CD4-positive, alpha-beta memory T cell (primary cell): ENCODE data around the gene SF3B4. TPM values are rescaled to one million over a fixed set of nuclear protein-coding genes. Genes with fewer than 3 reads are reported as not detected.
"Not testable (repeated sequence)": the region's sequence is repeated elsewhere in the genome, so short reads cannot be mapped to it uniquely, and the experiment has no call there.

Experiments used
- CTCF ChIA-PET: fragments of 350-600 bp; sonication (Branson Sonifier 250); formaldehyde crosslinking; loops from one replicate; lab custom pipeline; 2021; ENCODE audit warnings: inconsistent platforms; ENCODE audit not compliant: partially characterized antibody; lab: Charles Lee
- POLR2A ChIA-PET: fragments of 350-600 bp; sonication (Branson Sonifier 250); formaldehyde crosslinking; loops from one replicate; lab custom pipeline; 2021; ENCODE audit not compliant: partially characterized antibody; lab: Charles Lee
- DNase-seq, 5 donors: peaks; one replicate each; pipeline versions ENCODE4 v3.0.0 to v3.0.0-alpha.2; 2020 to 2022; ENCODE audit warnings: mixed read lengths in 1 of 5
- H3K27ac ChIP-seq: one replicate; pipeline ENCODE4 v1.7.0; 2013; ENCODE audit warnings: low read depth, low read length
- H3K27me3 ChIP-seq: 2 replicates; pipeline ENCODE4 v1.7.0; 2013; ENCODE audit warnings: mild to moderate bottlenecking, low read length, moderate library complexity; ENCODE audit not compliant: insufficient read depth
- H3K36me3 ChIP-seq: 2 replicates; pipeline ENCODE4 v1.7.0; 2013; ENCODE audit warnings: mild to moderate bottlenecking, low read length, moderate library complexity; ENCODE audit not compliant: insufficient read depth
- H3K4me1 ChIP-seq: 2 replicates; pipeline ENCODE4 v1.7.0; 2013; ENCODE audit warnings: mild to moderate bottlenecking, low read length, moderate library complexity; ENCODE audit not compliant: insufficient read depth
- H3K4me3 ChIP-seq, 2 donors: one replicate each; pipeline ENCODE4 v1.7.0; 2013; ENCODE audit warnings: low read length in 2 of 2, mild to moderate bottlenecking in 1 of 2
- H3K9me3 ChIP-seq, 2 donors: one replicate each; pipeline ENCODE4 v1.7.0; 2013; ENCODE audit warnings: low read length in 2 of 2, control low read depth in 1 of 2; ENCODE audit not compliant: control insufficient read depth in 1 of 2
- H3K27ac Mint-ChIP-seq, 7 donors: one replicate each; pipeline ENCODE4 v1.8.0; 2020 to 2021; ENCODE audit warnings: mixed read lengths in 7 of 7, mild to moderate bottlenecking in 6 of 7, inconsistent platforms in 3 of 7, moderate library complexity in 3 of 7
- H3K27me3 Mint-ChIP-seq, 2 donors: one replicate each; pipeline ENCODE4 v1.8.0; 2020 to 2021; ENCODE audit warnings: mixed read lengths in 2 of 2
- H3K36me3 Mint-ChIP-seq, 2 donors: one replicate each; pipeline ENCODE4 v1.8.0; 2020 to 2021; ENCODE audit warnings: mixed read lengths in 2 of 2, inconsistent platforms in 1 of 2, mild to moderate bottlenecking in 1 of 2
- H3K4me1 Mint-ChIP-seq, 4 donors: one replicate each; pipeline ENCODE4 v1.8.0; 2020 to 2021; ENCODE audit warnings: mixed read lengths in 4 of 4, mild to moderate bottlenecking in 1 of 4
- H3K4me3 Mint-ChIP-seq, 8 donors: one replicate each; pipeline ENCODE4 v1.8.0; 2020 to 2021; ENCODE audit warnings: mixed read lengths in 8 of 8, mild to moderate bottlenecking in 7 of 8, moderate library complexity in 6 of 8, inconsistent platforms in 3 of 8
- H3K9me3 Mint-ChIP-seq, 8 donors: one replicate each; pipeline ENCODE4 v1.8.0; 2020 to 2021; ENCODE audit warnings: mixed read lengths in 8 of 8, mild to moderate bottlenecking in 5 of 8, inconsistent platforms in 3 of 8, moderate library complexity in 1 of 8
- intact Hi-C: fragments of 100-400 bp; cut with micrococcal nuclease; formaldehyde crosslinking; loops from one replicate; pipeline ENCODE4 v1.15.1; 2023
- polyA plus RNA-seq, 2 donors: library from polyadenylated mRNA; unstranded; fragments of 300-500 nt; fragmentation: Illumina TruSeq; gene quantifications; one replicate each; pipeline ENCODE4 v1.2.3, GENCODE V29; 2021
- total RNA-seq, 2 experiments: library from RNA; stranded (reverse); gene quantifications; one replicate each; pipeline ENCODE4 v1.2.3, GENCODE V29; 2021

Gene SF3B4
- total and polyA plus RNA-seq, 4 experiments from 2014 or later = 47.7 to 112 (median 65.5) TPM

DNA sequence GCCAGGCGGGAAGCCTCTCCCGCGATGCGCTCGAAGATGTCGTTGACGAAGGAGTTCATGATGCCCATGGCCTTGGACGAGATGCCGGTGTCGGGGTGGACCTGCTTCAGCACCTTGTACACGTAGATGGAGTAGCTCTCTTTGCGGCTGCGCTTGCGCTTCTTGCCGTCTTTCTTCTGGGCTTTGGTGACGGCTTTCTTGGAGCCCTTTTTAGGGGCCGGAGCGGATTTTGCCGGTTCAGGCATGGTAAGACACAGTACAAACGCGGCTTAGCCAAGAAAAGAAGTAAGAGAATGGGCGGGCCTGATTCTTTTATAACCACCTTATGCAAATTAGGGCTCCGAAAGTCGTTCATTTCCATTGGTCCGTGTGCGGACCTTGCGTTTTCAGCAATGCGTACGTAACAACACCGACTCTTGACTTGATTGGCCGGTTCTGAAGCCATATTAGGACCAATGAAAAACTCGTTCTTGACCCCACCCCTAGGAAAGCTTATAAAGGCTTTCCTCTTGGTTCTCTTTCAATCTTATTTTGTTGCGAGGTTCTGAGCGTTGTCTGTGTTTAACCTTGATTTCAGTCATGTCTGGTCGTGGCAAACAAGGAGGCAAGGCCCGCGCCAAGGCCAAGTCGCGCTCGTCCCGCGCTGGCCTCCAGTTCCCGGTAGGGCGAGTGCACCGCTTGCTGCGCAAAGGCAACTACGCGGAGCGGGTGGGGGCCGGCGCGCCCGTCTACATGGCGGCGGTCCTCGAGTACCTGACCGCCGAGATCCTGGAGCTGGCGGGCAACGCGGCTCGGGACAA, 41.0 kb downstream of the SF3B4 start:
- Mint-ChIP-seq H3K27ac (no peak overlapping the region), H3K4me1 (peaks cover 8 to 19% (median 10%) of the 10 kb centered on the region in 4 donors), H3K9me3 (no peaks in the 10 kb centered on the region), H3K4me3 (no peak overlapping the region), H3K27me3 (no peaks in the 10 kb centered on the region), H3K36me3 (no peaks in the 10 kb centered on the region)
- CTCF ChIA-PET = interaction anchor here (1.4 to 2.9 kb wide), 9 partner anchors 13 to 301 kb away, joined by 4 to 19 read pairs (median 9); partner anchors contain the start of genes BOLA1 and VPS45
- peak; percentile 94 to 97 (median 96) for DNase-seq
- Histone ChIP-seq H3K27ac (peak overlapping the region; percentile 88), H3K9me3 (no peaks in the 10 kb centered on the region), H3K36me3 (no peaks in the 10 kb centered on the region), H3K4me3 (peak overlapping the region; percentile 75 to 82), H3K27me3 (no peaks in the 10 kb centered on the region), H3K4me1 (peaks cover 27% of the 10 kb centered on the region)
- POLR2A ChIA-PET = interaction anchor here (0.9 to 7.2 kb wide), 44 partner anchors 9 to 1368 kb away, joined by 3 to 526 read pairs (median 10); partner anchors contain the start of genes ANP32E, APH1A, BOLA1 and CIART
- intact Hi-C loops = loop anchor here (1.0 kb wide), 4 partner anchors 13 to 350 kb away; partner anchors contain the start of genes ANP32E, BOLA1 and SF3B4

DNA sequence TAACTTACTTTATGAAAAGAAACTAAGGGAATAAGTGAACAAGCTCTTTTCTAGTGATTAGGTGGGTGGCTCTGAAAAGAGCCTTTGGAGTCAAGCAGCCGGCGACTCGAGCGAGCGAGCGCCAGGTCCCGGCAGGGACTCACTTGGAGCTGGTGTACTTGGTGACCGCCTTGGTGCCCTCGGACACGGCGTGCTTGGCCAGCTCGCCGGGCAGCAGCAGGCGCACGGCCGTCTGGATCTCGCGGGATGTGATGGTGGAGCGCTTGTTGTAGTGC, 41.5 kb downstream of the SF3B4 start:
- H3K4me3 Mint-ChIP-seq, H3K27ac Mint-ChIP-seq, DNase-seq, H3K27me3 ChIP-seq, H3K9me3 Mint-ChIP-seq, H3K9me3 ChIP-seq, H3K36me3 Mint-ChIP-seq, H3K36me3 ChIP-seq, H3K27me3 Mint-ChIP-seq: not testable (repeated sequence)
- CTCF ChIA-PET = interaction anchor here (1.4 to 2.9 kb wide), 4 partner anchors 13 to 42 kb away, joined by 4 to 15 read pairs (median 8); partner anchors contain the start of gene BOLA1
- POLR2A ChIA-PET = interaction anchor here (0.9 to 7.2 kb wide), 31 partner anchors 10 to 1369 kb away, joined by 3 to 526 read pairs (median 18); partner anchors contain the start of genes ANP32E, APH1A, BOLA1 and MCL1
- peaks cover 10 to 20% (median 12%) of the 10 kb centered on the region in 4 donors for H3K4me1 Mint-ChIP-seq
- H3K4me3 ChIP-seq = peak overlapping the region; percentile 75 to 81
- H3K27ac ChIP-seq = peak overlapping the region; percentile 88
- intact Hi-C loops = loop anchor here (1.0 kb wide), 3 partner anchors 13 to 350 kb away; partner anchors contain the start of genes ANP32E and BOLA1
- H3K4me1 ChIP-seq = peaks cover 27% of the 10 kb centered on the region

DNA sequence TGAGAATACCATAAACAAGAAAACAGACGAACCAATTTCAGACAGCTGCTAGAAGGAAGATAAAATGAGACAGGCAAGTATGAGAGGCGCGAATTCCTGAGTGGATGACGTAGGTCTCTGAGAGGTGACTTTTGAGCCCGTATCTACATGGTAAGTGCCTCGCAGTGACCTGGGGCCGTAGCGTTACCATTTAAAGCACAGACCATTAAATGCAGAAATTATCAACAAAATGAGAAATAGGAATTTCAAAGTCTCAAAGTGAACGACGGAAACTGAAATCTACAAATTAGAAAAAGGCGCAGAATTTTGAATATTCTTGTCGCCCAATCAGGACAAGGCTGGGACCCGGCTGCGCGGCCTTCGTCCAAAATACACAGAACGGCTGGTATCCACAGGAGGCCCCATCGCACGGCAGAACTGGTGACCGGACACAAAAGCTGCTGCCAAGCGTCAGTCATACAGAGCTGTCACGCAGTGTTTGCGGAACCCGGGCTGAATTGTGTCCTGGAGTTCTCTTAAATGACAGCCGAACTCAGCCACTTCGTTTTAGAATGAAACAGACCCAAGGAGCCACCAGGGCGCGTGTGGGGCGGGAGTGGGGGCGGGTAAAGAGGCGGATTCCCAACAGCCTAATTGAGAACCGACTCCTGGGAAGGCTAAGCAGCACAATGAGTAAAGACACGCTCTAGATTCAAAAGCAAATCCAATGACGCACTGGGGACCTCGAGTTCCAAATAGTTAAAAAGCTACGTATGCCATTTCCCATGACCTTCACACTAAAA, 42.1 kb downstream of the SF3B4 start:
- H3K9me3 ChIP-seq = no peaks in the 10 kb centered on the region
- peak overlapping the region; percentile 88 for H3K27ac ChIP-seq
- H3K27me3 Mint-ChIP-seq = no peaks in the 10 kb centered on the region
- no peaks in the 10 kb centered on the region for H3K36me3 Mint-ChIP-seq
- DNase-seq = peak; percentile 64 to 80 (median 70)
- H3K27ac Mint-ChIP-seq = no peak overlapping the region
- ChIA-PET POLR2A (interaction anchor here (0.6 to 7.2 kb wide), 28 partner anchors 9 to 973 kb away, joined by 3 to 526 read pairs (median 22); partner anchors contain the start of genes ANP32E, BOLA1, MCL1 and OTUD7B), CTCF (interaction anchor here (1.4 to 2.6 kb wide), 3 partner anchors 40 to 43 kb away, joined by 4 to 9 read pairs (median 6); no protein-coding TSS in a partner anchor)
- intact Hi-C loops = loop anchor here (1.0 kb wide), 3 partner anchors 14 to 351 kb away; partner anchors contain the start of genes ANP32E and BOLA1
- H3K4me3 ChIP-seq = peak overlapping the region; percentile 75 to 81
- no peaks in the 10 kb centered on the region for H3K36me3 ChIP-seq
- H3K27me3 ChIP-seq = no peaks in the 10 kb centered on the region
- H3K4me3 Mint-ChIP-seq = no peak overlapping the region
- no peaks in the 10 kb centered on the region for H3K9me3 Mint-ChIP-seq
- H3K4me1 Mint-ChIP-seq = peaks cover 10 to 20% (median 12%) of the 10 kb centered on the region in 4 donors
- peaks cover 27% of the 10 kb centered on the region for H3K4me1 ChIP-seq

DNA sequence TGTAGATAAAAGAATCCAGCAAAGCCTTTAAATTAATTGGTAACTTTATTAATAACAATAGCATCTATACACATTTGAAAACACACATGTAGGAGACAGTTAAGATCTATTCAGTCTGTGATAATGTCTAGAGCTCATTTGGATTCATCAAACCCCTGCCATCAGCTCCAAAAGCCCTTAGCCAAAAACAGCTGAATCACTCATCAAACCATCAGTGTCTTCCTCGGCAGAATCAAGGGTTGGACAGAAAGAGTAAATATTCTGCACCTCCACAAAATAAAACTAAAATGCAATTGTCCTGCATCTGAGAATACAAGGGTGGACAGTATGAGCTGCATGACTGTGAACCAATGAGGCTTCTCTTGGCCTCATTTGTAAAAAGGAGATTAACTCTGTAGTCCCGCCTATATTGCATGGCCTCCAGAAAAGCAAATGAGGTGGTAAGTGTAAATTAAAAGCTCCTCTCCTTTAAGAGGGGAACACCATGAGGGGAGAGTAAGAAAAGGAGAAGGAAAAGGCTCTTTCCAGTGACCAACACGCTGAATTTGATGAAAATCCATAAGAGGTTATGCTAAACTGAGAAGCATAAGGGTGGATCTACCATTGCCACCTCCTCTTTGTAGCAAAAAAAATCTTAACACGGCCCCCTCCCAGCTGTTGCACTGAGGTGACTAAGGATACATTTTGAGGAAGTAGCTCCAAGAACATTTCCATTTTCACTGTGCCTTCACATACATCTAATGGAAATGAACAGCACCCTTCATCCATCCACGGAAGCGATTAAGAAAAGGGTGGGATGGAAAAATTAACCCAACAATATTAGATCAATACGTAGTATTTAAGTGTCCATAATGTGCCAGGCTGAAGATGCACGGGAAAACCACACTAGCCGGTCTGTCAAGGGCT, 42.9 kb downstream of the SF3B4 start:
- intact Hi-C loops = no loop called here
- no peaks in the 10 kb centered on the region for H3K27me3 ChIP-seq
- peak in 1 of 5 donors; percentile 58 for DNase-seq
- peak overlapping the region; percentile 75 to 81 for H3K4me3 ChIP-seq
- Mint-ChIP-seq H3K36me3 (no peaks in the 10 kb centered on the region), H3K4me1 (peaks cover 14 to 22% (median 19%) of the 10 kb centered on the region in 4 donors), H3K27me3 (no peaks in the 10 kb centered on the region), H3K4me3 (no peak overlapping the region), H3K9me3 (no peaks in the 10 kb centered on the region), H3K27ac (no peak overlapping the region)
- peaks cover 35% of the 10 kb centered on the region for H3K4me1 ChIP-seq
- H3K9me3 ChIP-seq = no peaks in the 10 kb centered on the region
- no peaks in the 10 kb centered on the region for H3K36me3 ChIP-seq
- ChIA-PET POLR2A (interaction anchor here (0.6 to 7.2 kb wide), 15 partner anchors 8 to 479 kb away, joined by 3 to 526 read pairs (median 39); partner anchors contain the start of genes ANP32E, BOLA1, OTUD7B and RPRD2), CTCF (interaction anchor here (1.5 kb wide), 1 partner anchor 36 kb away, joined by 5 read pairs; no protein-coding TSS in a partner anchor)
- peak overlapping the region; percentile 88 for H3K27ac ChIP-seq

DNA sequence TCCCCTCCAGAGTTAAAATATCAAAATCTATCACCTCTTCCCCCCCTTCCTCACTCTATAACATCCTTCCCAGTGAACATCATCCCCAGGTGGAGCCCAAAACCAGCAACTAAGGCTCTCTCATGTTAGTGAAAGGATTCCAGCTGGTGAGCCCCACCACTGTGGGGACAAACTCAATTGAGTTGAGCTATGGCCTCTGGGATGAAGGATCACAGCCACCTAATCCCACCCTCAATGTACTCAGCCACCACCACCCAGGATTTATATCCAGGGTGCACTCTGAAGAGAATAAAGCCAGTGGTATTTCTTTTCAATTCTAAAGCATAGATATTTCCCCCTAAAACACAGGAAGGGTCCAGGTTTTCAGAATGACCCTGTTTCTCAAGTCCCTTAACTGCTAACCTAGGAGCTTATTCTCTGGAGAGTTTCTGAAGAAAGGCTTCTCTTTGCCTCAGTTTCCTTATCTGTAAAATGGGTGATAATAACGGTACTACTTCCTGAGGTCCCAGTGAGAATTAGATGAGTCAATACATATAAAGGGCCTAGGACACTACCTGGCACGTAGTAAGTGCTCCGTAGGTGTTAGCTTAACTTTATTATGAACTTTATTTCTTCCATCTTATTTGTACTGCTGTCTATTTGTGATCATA, 43.9 kb downstream of the SF3B4 start:
- intact Hi-C loops = no loop called here

DNA sequence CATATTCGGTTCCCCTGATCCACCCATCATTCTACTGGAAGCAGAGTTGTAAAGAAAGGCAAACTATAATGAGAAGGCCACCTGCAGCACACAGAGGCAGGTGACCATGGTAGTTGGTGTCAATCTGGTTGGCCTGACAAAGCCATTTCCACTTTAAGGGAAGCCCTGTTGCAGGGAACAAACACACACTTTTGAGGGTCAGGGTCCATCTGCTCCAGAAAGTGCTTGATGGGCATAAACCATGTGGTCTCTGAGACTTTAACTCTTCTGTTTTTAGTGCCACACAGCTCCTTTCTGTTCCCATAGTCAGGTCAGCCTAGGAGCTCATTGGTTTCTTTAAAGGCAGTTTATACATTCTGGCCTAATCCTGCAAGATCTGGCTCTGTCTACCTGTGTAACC, 45.7 kb downstream of the SF3B4 start:
- no peak overlapping the region for H3K27ac ChIP-seq

More for the DNA sequence above, 43.9 kb downstream of the SF3B4 start:
- H3K36me3 Mint-ChIP-seq = no peaks in the 10 kb centered on the region
- peaks cover 41% of the 10 kb centered on the region for H3K4me1 ChIP-seq
- H3K27me3 ChIP-seq = no peaks in the 10 kb centered on the region
- no peaks in the 10 kb centered on the region for H3K9me3 ChIP-seq
- H3K27me3 Mint-ChIP-seq = no peaks in the 10 kb centered on the region
- ChIA-PET POLR2A (interaction anchor here (1.1 to 7.2 kb wide), 4 partner anchors 16 to 128 kb away, joined by 4 to 526 read pairs (median 116); partner anchors contain the start of genes BOLA1, OTUD7B and SF3B4), CTCF (interaction anchor here (0.7 to 1.5 kb wide), 2 partner anchors 35 to 166 kb away, joined by 3 to 5 read pairs; no protein-coding TSS in a partner anchor)
- peaks cover 21 to 28% (median 27%) of the 10 kb centered on the region in 4 donors for H3K4me1 Mint-ChIP-seq
- H3K27ac Mint-ChIP-seq = peak overlapping the region in 3 of 7 donors; percentile 14 to 66 (median 38)
- no peak for DNase-seq
- no peak overlapping the region for H3K4me3 Mint-ChIP-seq
- H3K4me3 ChIP-seq = no peak overlapping the region
- no peak overlapping the region for H3K27ac ChIP-seq
- no peaks in the 10 kb centered on the region for H3K36me3 ChIP-seq
- no peaks in the 10 kb centered on the region for H3K9me3 Mint-ChIP-seq

More for the DNA sequence above, 45.7 kb downstream of the SF3B4 start:
- Mint-ChIP-seq H3K27me3 (no peaks in the 10 kb centered on the region), H3K36me3 (no peaks in the 10 kb centered on the region), H3K9me3 (no peaks in the 10 kb centered on the region), H3K4me3 (no peak overlapping the region), H3K27ac (peak overlapping the region in 6 of 7 donors; percentile 1 to 54 (median 15)), H3K4me1 (peaks cover 21 to 34% (median 30%) of the 10 kb centered on the region in 4 donors)
- no peak for DNase-seq
- intact Hi-C loops = no loop called here
- Histone ChIP-seq H3K27me3 (no peaks in the 10 kb centered on the region), H3K4me1 (peaks cover 41% of the 10 kb centered on the region), H3K9me3 (no peaks in the 10 kb centered on the region), H3K4me3 (no peak overlapping the region), H3K36me3 (no peaks in the 10 kb centered on the region)
- CTCF ChIA-PET = no interaction called here
- POLR2A ChIA-PET = interaction anchor here (0.5 kb wide), 1 partner anchor 305 kb away, joined by 3 read pairs; no protein-coding TSS in a partner anchor
